CD8-positive, alpha-beta memory T cell (primary cell): ENCODE measurements around the gene NFKBIA. TPM values are rescaled to one million over a fixed set of nuclear protein-coding genes. Genes with fewer than 3 reads are reported as not detected.
A peak's percentile ranks its signal among the peaks of the same experiment; 100 is the strongest.
"Not testable (repeated sequence)": the region's sequence is repeated elsewhere in the genome, so short reads cannot be mapped to it uniquely, and the experiment has no call there.

Source experiments
- CTCF ChIA-PET: fragments of 350-600 bp; sonication (Branson Sonifier 250); formaldehyde crosslinking; loops from one replicate; lab custom pipeline; 2021; ENCODE audit warnings: antibody characterized with exemption; lab: Charles Lee
- POLR2A ChIA-PET: fragments of 350-600 bp; sonication (Branson Sonifier 250); formaldehyde crosslinking; loops from one replicate; lab custom pipeline; 2021; ENCODE audit warnings: antibody characterized with exemption; lab: Charles Lee
- DNase-seq, 5 donors: peaks; one replicate each; pipeline versions ENCODE4 v3.0.0 to v3.0.0-alpha.2; 2020 to 2022; ENCODE audit warnings: mixed read lengths in 1 of 5
- H3K27ac ChIP-seq: one replicate; pipeline ENCODE4 v1.7.0; 2013; ENCODE audit warnings: low read depth, mild to moderate bottlenecking, low read length, moderate library complexity
- H3K27me3 ChIP-seq: 2 replicates; pipeline ENCODE4 v1.7.0; 2013; ENCODE audit warnings: low read length, mild to moderate bottlenecking; ENCODE audit not compliant: insufficient read depth, poor library complexity, severe bottlenecking
- H3K36me3 ChIP-seq: 2 replicates; pipeline ENCODE4 v1.7.0; 2013; ENCODE audit warnings: mild to moderate bottlenecking, low read length, moderate library complexity; ENCODE audit not compliant: insufficient read depth
- H3K4me1 ChIP-seq: 2 replicates; pipeline ENCODE4 v1.7.0; 2013; ENCODE audit warnings: mild to moderate bottlenecking, low read length, moderate library complexity; ENCODE audit not compliant: insufficient read depth
- H3K4me3 ChIP-seq: 2 replicates; pipeline ENCODE4 v1.7.0; 2013; ENCODE audit warnings: mild to moderate bottlenecking, low read length
- H3K9me3 ChIP-seq: 2 replicates; pipeline ENCODE4 v1.7.0; 2013; ENCODE audit warnings: mild to moderate bottlenecking, low read length
- H3K27ac Mint-ChIP-seq, 8 donors: one replicate each; pipeline ENCODE4 v1.8.0; 2020 to 2021; ENCODE audit warnings: mixed read lengths in 8 of 8, mild to moderate bottlenecking in 6 of 8, inconsistent platforms in 3 of 8, moderate library complexity in 3 of 8
- H3K27me3 Mint-ChIP-seq, 2 donors: one replicate each; pipeline ENCODE4 v1.8.0; 2020 to 2021; ENCODE audit warnings: mixed read lengths in 2 of 2, mild to moderate bottlenecking in 1 of 2, moderate library complexity in 1 of 2
- H3K36me3 Mint-ChIP-seq, 3 donors: one replicate each; pipeline ENCODE4 v1.8.0; 2020 to 2021; ENCODE audit warnings: mixed read lengths in 3 of 3, inconsistent platforms in 1 of 3, mild to moderate bottlenecking in 1 of 3
- H3K4me1 Mint-ChIP-seq, 3 donors: one replicate each; pipeline ENCODE4 v1.8.0; 2020 to 2021; ENCODE audit warnings: mixed read lengths in 3 of 3, inconsistent platforms in 1 of 3, mild to moderate bottlenecking in 1 of 3
- H3K4me3 Mint-ChIP-seq, 7 donors: one replicate each; pipeline ENCODE4 v1.8.0; 2020 to 2021; ENCODE audit warnings: mixed read lengths in 7 of 7, mild to moderate bottlenecking in 6 of 7, moderate library complexity in 4 of 7, inconsistent platforms in 2 of 7
- H3K9me3 Mint-ChIP-seq, 5 donors: one replicate each; pipeline ENCODE4 v1.8.0; 2020 to 2022; ENCODE audit warnings: mixed read lengths in 5 of 5, mild to moderate bottlenecking in 3 of 5, moderate library complexity in 2 of 5, inconsistent platforms in 1 of 5
- polyA plus RNA-seq: library from polyadenylated mRNA; unstranded; fragments of 300-500 nt; fragmentation: Illumina TruSeq; gene quantifications from one replicate; pipeline ENCODE4 v1.2.3, GENCODE V29; 2021
- total RNA-seq, 2 experiments: library from RNA; stranded (reverse); gene quantifications; one replicate each; pipeline ENCODE4 v1.2.3, GENCODE V29; 2021

NFKBIA gene, protein sequence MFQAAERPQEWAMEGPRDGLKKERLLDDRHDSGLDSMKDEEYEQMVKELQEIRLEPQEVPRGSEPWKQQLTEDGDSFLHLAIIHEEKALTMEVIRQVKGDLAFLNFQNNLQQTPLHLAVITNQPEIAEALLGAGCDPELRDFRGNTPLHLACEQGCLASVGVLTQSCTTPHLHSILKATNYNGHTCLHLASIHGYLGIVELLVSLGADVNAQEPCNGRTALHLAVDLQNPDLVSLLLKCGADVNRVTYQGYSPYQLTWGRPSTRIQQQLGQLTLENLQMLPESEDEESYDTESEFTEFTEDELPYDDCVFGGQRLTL
- total RNA-seq (100 to 1,000 TPM; 482 to 483 TPM), polyA plus RNA-seq (344 TPM)

GRCh38 chr14:35404449-35405303 is at the start of gene NFKBIA:
TSS of gene NFKBIA (minus strand) at chr14:35404749. CDS start at chr14:35404644, 105 bp downstream.
- H3K36me3 ChIP-seq, result peaks cover 30% of the 10 kb centered on the region
- DNase-seq, result peak; percentile 86 to 96 (median 95)
- Mint-ChIP-seq H3K4me1 (peaks cover 56 to 66% (median 64%) of the 10 kb centered on the region in 3 donors), H3K27me3 (peaks cover 0 to 15% of the 10 kb centered on the region in 2 donors), H3K27ac (peak within 1 kb of the TSS; percentile 98 to 100 (median 100)), H3K9me3 (peaks cover 0 to 4% (median 0%) of the 10 kb centered on the region in 5 donors), H3K4me3 (peak within 1 kb of the TSS; percentile 94 to 99 (median 95)), H3K36me3 (peaks cover 23 to 47% (median 30%) of the 10 kb centered on the region in 3 donors)
- H3K4me1 ChIP-seq, result peaks cover 51% of the 10 kb centered on the region
- POLR2A ChIA-PET, result interaction anchor here (0.5 to 5.9 kb wide), 21 partner anchors 12 to 692 kb away, joined by 3 to 99 read pairs (median 6); partner anchors contain the start of genes FAM177A1, PPP2R3C, PRORP and PSMA6
- no peaks in the 10 kb centered on the region for H3K9me3 ChIP-seq
- CTCF ChIA-PET, result interaction anchor here (0.7 to 5.0 kb wide), 25 partner anchors 8 to 361 kb away, joined by 3 to 58 read pairs (median 5); partner anchors contain the start of gene PSMA6
- H3K27me3 ChIP-seq, result no peaks in the 10 kb centered on the region
- peak within 1 kb of the TSS; percentile 98 for H3K4me3 ChIP-seq
- H3K27ac ChIP-seq, result peak within 1 kb of the TSS; percentile 98

GRCh38 chr14:35446450-35446849 is 41.9 kb upstream of the NFKBIA start:
- Histone ChIP-seq H3K27ac (no peak overlapping the region), H3K4me3 (no peak overlapping the region), H3K27me3 (no peaks in the 10 kb centered on the region), H3K36me3 (no peaks in the 10 kb centered on the region), H3K9me3 (no peaks in the 10 kb centered on the region), H3K4me1 (no peaks in the 10 kb centered on the region)
- peaks cover 0 to 5% of the 10 kb centered on the region in 2 donors for H3K27me3 Mint-ChIP-seq
- CTCF ChIA-PET, result no interaction called here
- H3K4me1 Mint-ChIP-seq, result no peaks in the 10 kb centered on the region
- no peak overlapping the region for H3K4me3 Mint-ChIP-seq
- no peak for DNase-seq
- H3K36me3 Mint-ChIP-seq, result no peaks in the 10 kb centered on the region
- no peak overlapping the region for H3K27ac Mint-ChIP-seq
- H3K9me3 Mint-ChIP-seq, result peaks cover 0 to 5% (median 0%) of the 10 kb centered on the region in 5 donors
- POLR2A ChIA-PET, result no interaction called here

GRCh38 chr14:35444104-35444503 is 39.6 kb upstream of the NFKBIA start:
- ChIA-PET POLR2A (no interaction called here), CTCF (no interaction called here)
- Mint-ChIP-seq H3K36me3 (no peaks in the 10 kb centered on the region), H3K4me1 (no peaks in the 10 kb centered on the region), H3K27ac (no peak overlapping the region), H3K4me3 (no peak overlapping the region), H3K27me3 (peaks cover 0 to 7% of the 10 kb centered on the region in 2 donors), H3K9me3 (peaks cover 0 to 5% (median 0%) of the 10 kb centered on the region in 5 donors)
- H3K4me1 ChIP-seq, result no peaks in the 10 kb centered on the region
- no peaks in the 10 kb centered on the region for H3K9me3 ChIP-seq
- no peaks in the 10 kb centered on the region for H3K27me3 ChIP-seq
- no peaks in the 10 kb centered on the region for H3K36me3 ChIP-seq
- H3K27ac ChIP-seq, result no peak overlapping the region
- no peak for DNase-seq
- no peak overlapping the region for H3K4me3 ChIP-seq

- H3K27me3 Mint-ChIP-seq, result peaks cover 0 to 5% of the 10 kb centered on the region in 2 donors
- no peaks in the 10 kb centered on the region for H3K9me3 ChIP-seq
- H3K27ac Mint-ChIP-seq, result no peak overlapping the region
- DNase-seq, result no peak
- no peaks in the 10 kb centered on the region for H3K27me3 ChIP-seq
- no peak overlapping the region for H3K4me3 Mint-ChIP-seq
- CTCF ChIA-PET, result no interaction called here
- no peaks in the 10 kb centered on the region for H3K4me1 Mint-ChIP-seq
- H3K27ac ChIP-seq, result no peak overlapping the region
- peaks cover 0 to 5% (median 0%) of the 10 kb centered on the region in 5 donors for H3K9me3 Mint-ChIP-seq
- H3K4me1 ChIP-seq, result no peaks in the 10 kb centered on the region
- H3K36me3 Mint-ChIP-seq, result no peaks in the 10 kb centered on the region
- no peaks in the 10 kb centered on the region for H3K36me3 ChIP-seq
- H3K4me3 ChIP-seq, result no peak overlapping the region
- POLR2A ChIA-PET, result no interaction called here
Measured at GRCh38 chr14:35441160-35441559, 36.6 kb upstream of the NFKBIA start.

DNA sequence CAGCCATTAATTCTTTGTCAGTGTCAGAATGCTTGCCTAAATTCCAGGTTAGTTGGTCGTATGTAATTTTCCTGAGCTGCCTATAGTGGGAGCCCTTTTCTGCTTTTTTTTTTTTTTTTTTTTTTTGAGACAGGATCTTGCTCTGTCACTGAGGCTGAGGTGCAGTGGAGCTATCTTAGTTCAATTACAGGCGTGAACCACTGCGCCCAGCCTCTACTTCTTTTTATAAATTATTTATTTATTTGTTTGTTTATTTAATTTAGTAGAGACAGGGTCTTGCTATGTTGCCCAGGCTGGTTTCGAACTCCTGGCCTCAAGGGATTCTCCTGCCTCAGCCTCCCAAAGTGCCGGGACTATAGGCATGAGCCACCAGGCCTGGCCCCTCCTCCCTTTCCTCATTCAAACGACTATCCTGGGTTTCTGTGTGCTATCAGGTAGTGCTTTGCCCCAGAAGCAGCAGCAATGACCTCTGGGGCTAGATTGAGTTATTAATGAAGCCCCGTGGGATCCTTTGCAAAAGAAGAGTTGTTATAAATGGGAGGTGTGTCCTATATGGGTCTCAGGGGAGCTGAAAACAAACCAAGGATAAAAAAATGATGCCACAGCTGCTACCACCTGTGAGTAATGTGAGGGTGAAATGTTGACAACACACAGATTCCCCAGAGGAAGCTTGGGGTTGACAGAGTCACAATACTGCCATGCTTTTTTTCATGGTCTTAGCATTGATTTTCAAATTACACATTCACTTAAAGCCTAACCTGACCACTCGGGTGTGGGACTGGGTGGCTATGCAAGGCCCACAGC is 34.6 kb upstream of the NFKBIA start:
- POLR2A ChIA-PET, result no interaction called here

DNA sequence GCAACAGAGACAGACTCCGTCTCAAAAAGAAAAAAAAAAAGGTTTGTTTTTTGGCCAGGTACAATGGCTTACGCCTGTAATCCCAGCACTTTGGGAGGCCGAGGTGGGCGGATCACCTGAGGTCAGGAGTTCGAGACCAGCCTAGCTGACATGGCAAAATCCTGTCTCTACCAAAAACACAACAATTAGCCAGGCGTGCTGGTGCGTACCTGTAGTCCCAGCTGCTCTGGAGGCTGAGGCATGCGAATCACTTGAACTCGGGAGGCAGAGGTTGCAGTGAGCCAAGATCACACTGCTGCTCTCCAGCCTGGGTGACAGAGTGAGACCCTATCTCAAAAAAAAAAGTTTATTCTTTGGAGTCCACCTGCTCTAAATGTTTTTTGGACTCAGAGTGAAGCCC is 33.9 kb upstream of the NFKBIA start:
- H3K4me1 ChIP-seq, H3K4me3 Mint-ChIP-seq, H3K9me3 Mint-ChIP-seq, H3K4me1 Mint-ChIP-seq, H3K9me3 ChIP-seq, POLR2A ChIA-PET, H3K36me3 Mint-ChIP-seq, H3K36me3 ChIP-seq, DNase-seq, H3K27me3 ChIP-seq, H3K27me3 Mint-ChIP-seq, H3K27ac ChIP-seq, H3K4me3 ChIP-seq, H3K27ac Mint-ChIP-seq: not testable (repeated sequence)
- CTCF ChIA-PET, result interaction anchor here (1.0 to 1.5 kb wide), 3 partner anchors 14 to 301 kb away, joined by 3 read pairs; no protein-coding TSS in a partner anchor

More for the DNA sequence above, 34.6 kb upstream of the NFKBIA start:
- no peak for DNase-seq
- H3K27me3 ChIP-seq, result no peaks in the 10 kb centered on the region
- H3K27ac Mint-ChIP-seq, result no peak overlapping the region
- H3K4me3 ChIP-seq, result no peak overlapping the region
- no peaks in the 10 kb centered on the region for H3K36me3 Mint-ChIP-seq
- no peaks in the 10 kb centered on the region for H3K36me3 ChIP-seq
- peaks cover 0 to 5% of the 10 kb centered on the region in 2 donors for H3K27me3 Mint-ChIP-seq
- H3K4me1 Mint-ChIP-seq, result no peaks in the 10 kb centered on the region
- H3K27ac ChIP-seq, result no peak overlapping the region
- peaks cover 0 to 3% (median 0%) of the 10 kb centered on the region in 5 donors for H3K9me3 Mint-ChIP-seq
- H3K4me3 Mint-ChIP-seq, result no peak overlapping the region
- CTCF ChIA-PET, result interaction anchor here (1.0 to 1.1 kb wide), 2 partner anchors 15 to 302 kb away, joined by 3 read pairs; no protein-coding TSS in a partner anchor
- no peaks in the 10 kb centered on the region for H3K4me1 ChIP-seq
- H3K9me3 ChIP-seq, result no peaks in the 10 kb centered on the region

GRCh38 chr14:35435177-35435576 is 30.6 kb upstream of the NFKBIA start:
- Histone ChIP-seq H3K4me3 (no peak overlapping the region), H3K4me1 (no peaks in the 10 kb centered on the region), H3K27me3 (no peaks in the 10 kb centered on the region), H3K9me3 (no peaks in the 10 kb centered on the region), H3K27ac (no peak overlapping the region), H3K36me3 (no peaks in the 10 kb centered on the region)
- Mint-ChIP-seq H3K27me3 (no peaks in the 10 kb centered on the region), H3K4me1 (peaks cover 0 to 6% (median 0%) of the 10 kb centered on the region in 3 donors), H3K27ac (no peak overlapping the region), H3K4me3 (no peak overlapping the region), H3K36me3 (no peaks in the 10 kb centered on the region), H3K9me3 (no peaks in the 10 kb centered on the region)
- DNase-seq, result no peak
- POLR2A ChIA-PET, result no interaction called here
- CTCF ChIA-PET, result no interaction called here
